CD4-positive, alpha-beta T cell (primary cell): ENCODE measurements around the gene ZNF438. TPM values are rescaled to one million over a fixed set of nuclear protein-coding genes. Genes with fewer than 3 reads are reported as not detected.

Source experiments
- ATAC-seq: fragments of 200-7000 bp; cut with Tn5 transposase; one replicate; pipeline ENCODE4 v1.10.0; 2022; ENCODE audit warnings: mild to moderate bottlenecking; ENCODE audit not compliant: poor library complexity
- CTCF ChIA-PET: fragments of 350-600 bp; sonication (Branson Sonifier 250); formaldehyde crosslinking; loops from one replicate; lab custom pipeline; 2021; ENCODE audit warnings: antibody characterized with exemption, inconsistent platforms; lab: Charles Lee
- POLR2A ChIA-PET: fragments of 350-600 bp; sonication (Branson Sonifier 250); formaldehyde crosslinking; loops from one replicate; lab custom pipeline; 2021; ENCODE audit warnings: antibody characterized with exemption, inconsistent platforms; lab: Charles Lee
- DNase-seq, 14 experiments: peaks; one replicate each; pipeline ENCODE4 v3.0.0-alpha.2; 2013 to 2020; ENCODE audit warnings: mixed read lengths in 2 of 14
- H3K27ac ChIP-seq, 2 donors: one replicate each; pipeline versions ENCODE4 v1.5.1 to v1.7.0; 2013; ENCODE audit warnings: low read length in 2 of 2, low read depth in 1 of 2, mild to moderate bottlenecking in 1 of 2
- H3K27me3 ChIP-seq, 2 experiments: 1 replicate in 1 of 2; 2 replicates in 1 of 2; pipeline versions ENCODE4 v1.6.1 to v1.7.0; 2013; ENCODE audit warnings: low read length in 2 of 2, control low read depth in 1 of 2, mild to moderate bottlenecking in 1 of 2, moderate library complexity in 1 of 2; ENCODE audit not compliant: insufficient read depth in 2 of 2, control insufficient read depth in 1 of 2
- H3K36me3 ChIP-seq: one replicate; pipeline ENCODE4 v1.6.1; 2013; ENCODE audit warnings: low read length, control low read depth; ENCODE audit not compliant: insufficient read depth
- H3K4me1 ChIP-seq: one replicate; pipeline ENCODE4 v1.6.1; 2013; ENCODE audit warnings: low read length, control low read depth; ENCODE audit not compliant: insufficient read depth
- H3K4me3 ChIP-seq: one replicate; pipeline ENCODE4 v1.5.1; 2013; ENCODE audit warnings: mild to moderate bottlenecking, low read length, moderate library complexity
- H3K9me3 ChIP-seq, 2 experiments: 1 replicate in 1 of 2; 2 replicates in 1 of 2; pipeline versions ENCODE4 v1.6.1 to v1.7.0; 2013; ENCODE audit warnings: low read length in 2 of 2, mild to moderate bottlenecking in 2 of 2, control low read depth in 1 of 2, moderate library complexity in 1 of 2; ENCODE audit not compliant: control insufficient read depth in 1 of 2, insufficient read depth in 1 of 2
- H3K27ac Mint-ChIP-seq: one replicate; pipeline ENCODE4 v1.8.0; 2020; ENCODE audit warnings: mixed read lengths
- H3K27me3 Mint-ChIP-seq: one replicate; pipeline ENCODE4 v1.8.0; 2021; ENCODE audit warnings: mixed read lengths
- H3K36me3 Mint-ChIP-seq: one replicate; pipeline ENCODE4 v1.8.0; 2021; ENCODE audit warnings: low read depth, mixed read lengths
- H3K4me1 Mint-ChIP-seq: one replicate; pipeline ENCODE4 v1.8.0; 2021; ENCODE audit warnings: low read depth, mixed read lengths
- H3K4me3 Mint-ChIP-seq: one replicate; pipeline ENCODE4 v1.8.0; 2020; ENCODE audit warnings: mild to moderate bottlenecking, mixed read lengths
- H3K9me3 Mint-ChIP-seq: one replicate; pipeline ENCODE4 v1.8.0; 2020; ENCODE audit warnings: mixed read lengths
- CTCF ChIP-seq: fragments of 200-600 bp; IDR thresholded peaks from one replicate; pipeline ENCODE4 v1.8.0; 2022; ENCODE audit warnings: antibody characterized with exemption, mild to moderate bottlenecking
- intact Hi-C, 2 experiments: fragments of 100-400 bp; cut with DNase I in 1 of 2; cut with micrococcal nuclease in 1 of 2; formaldehyde crosslinking; loops; one replicate each; pipeline versions ENCODE4 v1.15.1 to v1.9.0; 2023 to 2025; cut with DNase I, micrococcal nuclease
- total RNA-seq, 174 experiments: library from RNA in 2 of 174; stranded (reverse) in 2 of 174; gene quantifications; one replicate each; pipeline ENCODE4 v1.2.3 and lab custom pipeline; 2021 to 2026

Gene ZNF438
- total RNA-seq, 2 experiments from 2014 or later = 1.9 to 2.0 TPM

GRCh38 chr10:30820261-30820991 lies 211.2 kb downstream of the ZNF438 start:
- intact Hi-C loops = no loop called here
- Mint-ChIP-seq H3K4me1 (no peaks in the 10 kb centered on the region), H3K27ac (no peak overlapping the region), H3K27me3 (no peaks in the 10 kb centered on the region), H3K9me3 (no peaks in the 10 kb centered on the region), H3K4me3 (no peak overlapping the region), H3K36me3 (no peaks in the 10 kb centered on the region)
- ATAC-seq (no peak), DNase-seq (no peak)
- H3K4me3 ChIP-seq = no peak overlapping the region
- H3K27me3 ChIP-seq = no peaks in the 10 kb centered on the region
- no peaks in the 10 kb centered on the region for H3K9me3 ChIP-seq
- H3K27ac ChIP-seq = no peak overlapping the region
- no peaks in the 10 kb centered on the region for H3K4me1 ChIP-seq
- H3K36me3 ChIP-seq = no peaks in the 10 kb centered on the region
- CTCF ChIA-PET = no interaction called here
- no peak for TF ChIP-seq CTCF
- POLR2A ChIA-PET = no interaction called here

DNA sequence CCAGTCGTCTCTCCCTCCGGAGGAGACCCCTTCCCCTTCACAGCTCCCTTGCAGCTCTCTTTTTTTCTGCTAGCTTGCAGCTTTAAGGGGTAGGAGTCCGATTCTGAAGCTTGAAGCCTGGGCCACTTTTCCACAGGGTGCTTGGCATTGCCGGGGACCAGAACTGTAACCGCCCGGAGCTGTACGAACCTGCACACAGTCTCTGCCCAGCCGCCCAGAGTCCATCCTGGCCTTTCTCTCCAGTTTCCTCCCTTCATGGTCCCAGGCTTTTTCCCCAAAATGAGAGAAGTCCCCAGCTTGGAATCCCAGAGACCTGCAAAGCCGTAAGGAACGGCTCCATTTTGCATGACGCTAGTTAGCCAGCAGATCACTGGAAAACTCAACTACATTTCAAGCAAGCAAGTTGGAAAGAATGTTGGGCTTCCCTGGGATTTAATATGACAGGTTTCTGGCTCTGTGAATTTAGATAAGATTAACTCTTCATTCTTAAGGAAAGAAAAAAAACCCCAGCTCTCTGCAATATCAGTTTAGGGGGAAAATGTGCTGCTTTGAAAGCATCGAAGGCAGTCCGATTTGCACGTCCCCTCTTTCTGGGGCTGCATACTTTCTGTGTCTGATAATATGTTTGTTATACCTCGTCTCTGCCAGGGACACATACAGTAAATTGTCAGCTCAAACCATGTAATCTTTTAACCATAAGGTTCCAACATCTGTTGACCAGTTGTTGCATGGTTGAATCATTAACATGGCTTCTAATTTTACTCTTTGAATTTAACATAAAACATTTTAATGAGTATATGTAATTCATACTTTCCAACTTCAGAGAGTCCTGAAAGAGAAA lies 212.1 kb downstream of the ZNF438 start:
- TF ChIP-seq CTCF = no peak
- H3K36me3 ChIP-seq = no peaks in the 10 kb centered on the region
- Mint-ChIP-seq H3K27me3 (no peaks in the 10 kb centered on the region), H3K4me3 (no peak overlapping the region), H3K9me3 (no peaks in the 10 kb centered on the region), H3K36me3 (no peaks in the 10 kb centered on the region), H3K4me1 (no peaks in the 10 kb centered on the region), H3K27ac (no peak overlapping the region)
- intact Hi-C loops = no loop called here
- ChIA-PET CTCF (no interaction called here), POLR2A (interaction anchor here (0.5 to 0.6 kb wide), 2 partner anchors 25 to 603 kb away, joined by 3 read pairs; no protein-coding TSS in a partner anchor)
- no peaks in the 10 kb centered on the region for H3K27me3 ChIP-seq
- H3K27ac ChIP-seq = no peak overlapping the region
- DNase-seq = no peak
- no peaks in the 10 kb centered on the region for H3K4me1 ChIP-seq
- H3K4me3 ChIP-seq = no peak overlapping the region
- H3K9me3 ChIP-seq = no peaks in the 10 kb centered on the region
- no peak for ATAC-seq

DNA sequence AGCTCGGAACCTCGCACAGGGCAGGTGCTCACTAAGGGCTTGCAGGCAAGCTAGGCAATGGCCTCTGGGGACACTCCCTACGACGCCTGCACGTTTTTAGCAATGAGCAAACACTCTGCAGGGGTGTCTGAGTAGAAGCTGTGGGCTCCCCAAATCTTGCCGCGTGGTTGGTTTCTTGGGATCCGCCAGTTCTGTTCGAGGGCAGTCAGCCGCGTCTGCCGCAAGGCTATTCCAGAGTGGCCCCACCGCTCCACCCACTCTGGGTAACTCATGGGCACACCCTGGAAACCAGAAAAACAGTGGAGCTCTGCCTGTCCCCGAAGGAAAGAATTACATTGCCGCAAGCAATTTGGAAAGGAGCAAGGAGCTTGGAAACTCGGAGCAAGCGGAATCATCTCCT lies 212.8 kb downstream of the ZNF438 start:
- ChIA-PET CTCF (no interaction called here), POLR2A (interaction anchor here (0.5 to 0.6 kb wide), 2 partner anchors 24 to 604 kb away, joined by 3 read pairs; no protein-coding TSS in a partner anchor)
- H3K9me3 Mint-ChIP-seq = no peaks in the 10 kb centered on the region
- H3K27me3 Mint-ChIP-seq = no peaks in the 10 kb centered on the region
- H3K4me1 ChIP-seq = no peaks in the 10 kb centered on the region
- no peaks in the 10 kb centered on the region for H3K36me3 ChIP-seq
- H3K36me3 Mint-ChIP-seq = no peaks in the 10 kb centered on the region
- no peak for TF ChIP-seq CTCF
- DNase-seq (no peak), ATAC-seq (no peak)
- H3K4me3 Mint-ChIP-seq = no peak overlapping the region
- H3K27ac Mint-ChIP-seq = no peak overlapping the region
- H3K27me3 ChIP-seq = no peaks in the 10 kb centered on the region
- no peak overlapping the region for H3K27ac ChIP-seq
- no peak overlapping the region for H3K4me3 ChIP-seq
- intact Hi-C loops = no loop called here
- no peaks in the 10 kb centered on the region for H3K9me3 ChIP-seq
- H3K4me1 Mint-ChIP-seq = no peaks in the 10 kb centered on the region
